COLO829 (cell line): Measurements from ENCODE around the gene NDP.
"Not testable (repeated sequence)": the region's sequence is repeated elsewhere in the genome, so short reads cannot be mapped to it uniquely, and the experiment has no call there.

Experiments
- DNase-seq: peaks from one replicate; pipeline ENCODE4 v3.0.0; 2012; ENCODE audit warnings: low spot score

The NDP gene

GRCh38 chrX:43970528-43970927 lies 2.7 kb downstream of the NDP start:
- DNase-seq, result peak; percentile 32

GRCh38 chrX:43969504-43970501 lies 3.4 kb downstream of the NDP start:
- no peak for DNase-seq

GRCh38 chrX:43968359-43968781 lies 4.8 kb downstream of the NDP start:
- peak; percentile 62 for DNase-seq

GRCh38 chrX:43964936-43965335 lies 8.3 kb downstream of the NDP start:
- DNase-seq, result no peak

- no peak for DNase-seq
Measured at GRCh38 chrX:43963726-43964125, 9.5 kb downstream of the NDP start.

GRCh38 chrX:43962636-43963035 lies 10.6 kb downstream of the NDP start:
- no peak for DNase-seq

- no peak for DNase-seq
Measured at GRCh38 chrX:43961699-43962098, 11.5 kb downstream of the NDP start.

- DNase-seq, result peak; percentile 61
Measured at GRCh38 chrX:43958529-43958928, 14.7 kb downstream of the NDP start.

- DNase-seq, result no peak
Measured at GRCh38 chrX:43956034-43956433, 17.2 kb downstream of the NDP start.

- DNase-seq, result no peak
Measured at GRCh38 chrX:43953218-43953617, 20.0 kb downstream of the NDP start.

GRCh38 chrX:43949669-43950068 lies 23.5 kb downstream of the NDP start:
- no peak for DNase-seq

GRCh38 chrX:43940816-43941474 lies 32.2 kb downstream of the NDP start:
- peak; percentile 32 for DNase-seq

- DNase-seq, result peak; percentile 5
Measured at GRCh38 chrX:43939187-43939926, 33.8 kb downstream of the NDP start.

GRCh38 chrX:43922032-43922431 lies 51.2 kb downstream of the NDP start:
- DNase-seq, result not testable (repeated sequence)

GRCh38 chrX:43910772-43911171 lies 62.4 kb downstream of the NDP start:
- not testable (repeated sequence) for DNase-seq

GRCh38 chrX:43910012-43910411 lies 63.2 kb downstream of the NDP start:
- no peak for DNase-seq

GRCh38 chrX:43909141-43909540 lies 64.0 kb downstream of the NDP start:
- no peak for DNase-seq

GRCh38 chrX:43899878-43900815 lies 73.0 kb downstream of the NDP start:
- DNase-seq, result no peak
